IgD-negative memory B cell (primary cell): ENCODE measurements around the gene DENND1A. TPM values are rescaled to one million over a fixed set of nuclear protein-coding genes. Genes with fewer than 3 reads are reported as not detected.
A peak's percentile ranks its signal among the peaks of the same experiment; 100 is the strongest.

ENCODE experiments used
- H3K27ac Mint-ChIP-seq, 3 donors: one replicate each; pipeline ENCODE4 v1.8.0; 2020 to 2022; ENCODE audit warnings: mild to moderate bottlenecking in 3 of 3, mixed read lengths in 3 of 3, moderate library complexity in 1 of 3
- H3K27me3 Mint-ChIP-seq: one replicate; pipeline ENCODE4 v1.8.0; 2021; ENCODE audit warnings: mixed read lengths
- H3K36me3 Mint-ChIP-seq: one replicate; pipeline ENCODE4 v1.8.0; 2020; ENCODE audit warnings: mild to moderate bottlenecking, mixed read lengths
- H3K4me1 Mint-ChIP-seq, 3 donors: one replicate each; pipeline ENCODE4 v1.8.0; 2020 to 2022; ENCODE audit warnings: mixed read lengths in 3 of 3, mild to moderate bottlenecking in 1 of 3
- H3K4me3 Mint-ChIP-seq, 4 donors: one replicate each; pipeline ENCODE4 v1.8.0; 2020 to 2022; ENCODE audit warnings: mild to moderate bottlenecking in 4 of 4, mixed read lengths in 4 of 4, moderate library complexity in 3 of 4
- H3K9me3 Mint-ChIP-seq, 3 donors: one replicate each; pipeline ENCODE4 v1.8.0; 2020 to 2021; ENCODE audit warnings: mixed read lengths in 3 of 3, mild to moderate bottlenecking in 1 of 3
- polyA plus RNA-seq: library from polyadenylated mRNA; unstranded; fragments of 300-500 nt; fragmentation: Illumina TruSeq; gene quantifications from one replicate; pipeline ENCODE4 v1.2.3, GENCODE V29; 2021

DENND1A gene
- polyA plus RNA-seq, 1 donor from 2014 or later = 6.4 TPM

DNA sequence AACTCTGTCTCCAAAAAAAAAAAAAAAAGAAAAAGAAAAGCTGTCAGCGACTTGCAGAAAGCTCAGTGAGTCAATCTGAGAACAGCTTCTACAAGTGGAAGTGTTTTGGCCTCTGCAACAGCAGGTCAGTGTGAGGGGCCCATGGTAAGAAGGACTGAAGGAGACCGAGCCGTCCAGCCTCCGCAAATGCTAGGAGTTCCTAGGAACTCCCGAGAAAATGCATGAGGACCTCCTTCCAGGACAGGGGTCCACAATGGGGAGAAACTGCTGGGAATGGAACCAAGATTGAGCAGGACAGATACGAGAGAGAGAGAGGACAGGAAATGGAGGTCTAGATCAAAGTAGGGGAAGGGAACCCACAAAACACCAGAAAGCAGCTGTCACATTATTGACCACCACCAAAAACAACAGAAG lies 393.5 kb downstream of the DENND1A start:
- H3K9me3 Mint-ChIP-seq = peaks cover 0 to 7% (median 5%) of the 10 kb centered on the region in 3 donors
- H3K4me3 Mint-ChIP-seq = no peak overlapping the region
- no peaks in the 10 kb centered on the region for H3K27me3 Mint-ChIP-seq
- peaks cover 11% of the 10 kb centered on the region for H3K36me3 Mint-ChIP-seq
- peaks cover 2 to 5% (median 4%) of the 10 kb centered on the region in 3 donors for H3K4me1 Mint-ChIP-seq
- no peak overlapping the region for H3K27ac Mint-ChIP-seq

DNA sequence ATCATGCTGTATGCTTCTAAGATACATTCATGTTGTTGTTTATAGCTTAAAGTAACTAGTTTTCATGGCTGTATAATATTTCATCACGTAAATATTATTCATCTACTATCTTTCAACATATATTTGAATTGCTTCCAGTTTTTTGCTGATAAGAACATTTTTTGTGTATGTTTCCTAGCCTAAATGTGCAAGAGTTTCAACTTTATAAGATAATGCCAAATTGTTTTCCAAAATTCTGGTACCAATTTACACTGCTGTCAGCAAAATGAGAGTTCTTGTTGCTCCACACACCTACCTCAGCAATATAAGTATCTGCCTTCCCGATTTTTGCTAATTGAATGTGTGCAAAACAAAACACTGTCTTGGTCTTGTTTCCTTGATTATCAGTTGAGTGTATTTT lies 395.6 kb downstream of the DENND1A start:
- Mint-ChIP-seq H3K27me3 (no peaks in the 10 kb centered on the region), H3K36me3 (peaks cover 15% of the 10 kb centered on the region), H3K9me3 (peaks cover 4 to 16% (median 5%) of the 10 kb centered on the region in 3 donors), H3K27ac (peak overlapping the region in 1 of 3 donors; percentile 30), H3K4me3 (no peak overlapping the region), H3K4me1 (peaks cover 2 to 5% (median 4%) of the 10 kb centered on the region in 3 donors)

DNA sequence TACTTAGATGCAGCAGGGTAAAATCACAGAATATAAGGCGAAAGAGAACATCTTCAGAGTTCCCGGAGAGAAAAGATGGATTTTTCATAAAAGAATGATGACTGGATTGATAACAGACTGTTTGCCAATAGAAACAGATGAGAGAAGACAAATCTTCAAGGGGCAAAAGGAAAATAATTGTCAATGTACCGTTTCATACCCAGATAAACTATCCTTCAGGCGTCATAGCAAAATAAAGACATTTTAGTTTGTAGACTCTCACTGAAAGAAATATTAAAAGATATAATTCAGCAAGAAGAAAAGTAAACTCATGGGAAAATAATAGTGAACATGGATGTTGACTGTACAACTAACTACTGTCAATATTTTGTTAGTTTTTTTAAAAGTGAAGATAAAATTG lies 399.7 kb downstream of the DENND1A start:
- Mint-ChIP-seq H3K4me3 (no peak overlapping the region), H3K4me1 (no peaks in the 10 kb centered on the region), H3K36me3 (peaks cover 15% of the 10 kb centered on the region), H3K27ac (no peak overlapping the region), H3K9me3 (peaks cover 4 to 16% (median 5%) of the 10 kb centered on the region in 3 donors), H3K27me3 (no peaks in the 10 kb centered on the region)

DNA sequence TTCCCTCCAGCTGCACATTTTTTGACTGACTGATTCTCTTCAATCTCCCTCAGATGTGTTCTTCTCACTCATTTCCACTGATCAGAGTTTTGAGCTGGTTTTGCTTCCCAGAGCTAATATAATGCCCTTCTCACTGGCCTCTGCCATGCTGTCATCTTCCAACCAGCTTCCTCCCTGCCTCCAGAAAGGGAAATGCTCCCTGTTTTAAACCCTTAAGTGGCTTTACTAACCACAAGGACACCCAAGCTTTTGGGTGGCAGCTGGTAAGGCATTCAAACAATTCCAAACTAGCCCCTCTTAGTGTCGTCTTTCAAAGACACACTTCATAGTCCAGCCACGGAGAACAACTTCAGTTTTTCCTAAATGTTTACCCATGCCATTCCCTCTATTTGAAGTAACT lies 401.4 kb downstream of the DENND1A start:
- Mint-ChIP-seq H3K4me1 (no peaks in the 10 kb centered on the region), H3K4me3 (no peak overlapping the region), H3K36me3 (peaks cover 11% of the 10 kb centered on the region), H3K27ac (no peak overlapping the region), H3K27me3 (no peaks in the 10 kb centered on the region), H3K9me3 (peaks cover 0 to 9% (median 4%) of the 10 kb centered on the region in 3 donors)

DNA sequence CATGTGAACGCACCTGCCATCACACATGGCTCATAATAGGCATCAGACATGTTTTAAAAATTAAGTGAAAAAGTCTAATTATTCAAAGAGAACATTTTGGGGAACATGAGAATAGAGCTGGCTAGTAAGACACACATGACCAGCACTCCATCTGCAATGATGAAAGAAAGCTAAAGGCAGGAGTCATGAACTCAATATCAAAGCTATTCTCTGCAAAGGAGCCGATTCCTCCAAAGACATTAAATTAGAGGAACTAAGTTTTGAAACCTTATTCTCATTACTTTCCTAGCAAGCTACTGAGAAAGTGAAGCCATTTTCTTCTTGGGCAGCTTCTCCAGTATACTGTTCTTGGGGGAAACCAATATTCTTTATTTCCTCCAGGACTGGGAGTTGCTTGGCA lies 401.9 kb downstream of the DENND1A start:
- Mint-ChIP-seq H3K27ac (no peak overlapping the region), H3K4me1 (no peaks in the 10 kb centered on the region), H3K36me3 (peaks cover 9% of the 10 kb centered on the region), H3K4me3 (no peak overlapping the region), H3K9me3 (peaks cover 0 to 9% (median 4%) of the 10 kb centered on the region in 3 donors), H3K27me3 (no peaks in the 10 kb centered on the region)

DNA sequence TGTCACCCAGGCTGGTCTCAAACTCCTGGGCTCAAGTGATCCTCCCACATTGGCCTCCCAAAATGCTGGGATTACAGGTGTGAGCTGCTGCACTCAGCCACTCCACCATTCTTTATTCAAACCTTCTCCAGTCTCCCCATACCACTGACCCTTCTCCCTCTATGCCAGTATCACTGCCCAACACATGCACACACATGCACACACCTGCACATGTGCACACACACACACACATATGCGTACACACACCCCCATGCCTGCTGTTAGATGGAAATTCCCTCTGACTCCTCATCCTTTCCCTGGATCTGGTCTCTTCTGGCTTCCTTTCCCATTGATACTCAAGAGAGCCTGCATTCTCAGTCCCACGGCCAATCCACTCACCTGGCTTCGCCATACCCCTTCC lies 404.0 kb downstream of the DENND1A start:
- H3K36me3 Mint-ChIP-seq = peaks cover 9% of the 10 kb centered on the region
- no peak overlapping the region for H3K27ac Mint-ChIP-seq
- H3K27me3 Mint-ChIP-seq = no peaks in the 10 kb centered on the region
- no peaks in the 10 kb centered on the region for H3K4me1 Mint-ChIP-seq
- peaks cover 0 to 5% (median 4%) of the 10 kb centered on the region in 3 donors for H3K9me3 Mint-ChIP-seq
- H3K4me3 Mint-ChIP-seq = no peak overlapping the region

DNA sequence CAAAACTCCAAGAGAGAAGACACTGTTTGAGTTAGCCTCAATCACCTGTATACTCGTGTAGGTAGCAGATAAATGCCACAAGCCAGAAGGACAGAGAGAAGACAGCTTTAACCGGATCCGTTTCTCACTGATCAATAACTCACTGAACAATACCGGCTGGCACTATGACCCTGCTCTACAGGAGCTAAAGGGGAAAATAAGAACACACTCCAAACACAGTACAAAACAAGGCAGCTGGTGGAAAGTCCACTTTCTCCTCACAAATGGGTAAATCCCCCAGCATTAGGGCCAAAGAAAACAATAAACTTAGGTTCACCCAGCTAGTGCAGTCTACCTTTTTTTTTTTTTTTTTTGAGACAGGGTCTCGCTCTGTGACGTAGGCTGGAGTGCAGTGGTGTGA lies 404.5 kb downstream of the DENND1A start:
- Mint-ChIP-seq H3K27ac (no peak overlapping the region), H3K36me3 (peaks cover 9% of the 10 kb centered on the region), H3K27me3 (no peaks in the 10 kb centered on the region), H3K4me3 (no peak overlapping the region), H3K9me3 (peaks cover 0 to 5% (median 4%) of the 10 kb centered on the region in 3 donors), H3K4me1 (no peaks in the 10 kb centered on the region)

DNA sequence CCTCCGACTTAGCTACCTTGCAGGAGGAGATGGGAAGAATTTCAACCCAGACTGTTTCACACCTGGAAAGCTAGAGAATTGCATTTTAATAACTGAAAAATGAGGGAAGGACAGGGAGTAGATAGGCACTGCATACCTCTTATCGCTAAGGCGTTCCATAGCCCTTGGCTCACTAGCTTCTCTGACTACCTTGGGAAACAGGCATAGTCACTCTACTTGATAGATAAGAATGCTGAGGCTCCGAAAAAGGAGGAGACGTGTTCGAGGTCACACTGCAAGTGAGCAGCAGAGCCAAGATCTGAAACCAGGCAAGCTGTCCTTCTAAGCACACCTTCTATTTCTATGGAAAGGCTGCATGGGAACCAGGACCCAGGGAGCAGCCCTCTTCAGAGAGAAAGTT lies 405.1 kb downstream of the DENND1A start:
- Mint-ChIP-seq H3K9me3 (peaks cover 0 to under 1% (median under 1%) of the 10 kb centered on the region in 3 donors), H3K36me3 (peaks cover 3% of the 10 kb centered on the region), H3K27me3 (no peaks in the 10 kb centered on the region), H3K4me1 (no peaks in the 10 kb centered on the region), H3K4me3 (no peak overlapping the region), H3K27ac (no peak overlapping the region)

DNA sequence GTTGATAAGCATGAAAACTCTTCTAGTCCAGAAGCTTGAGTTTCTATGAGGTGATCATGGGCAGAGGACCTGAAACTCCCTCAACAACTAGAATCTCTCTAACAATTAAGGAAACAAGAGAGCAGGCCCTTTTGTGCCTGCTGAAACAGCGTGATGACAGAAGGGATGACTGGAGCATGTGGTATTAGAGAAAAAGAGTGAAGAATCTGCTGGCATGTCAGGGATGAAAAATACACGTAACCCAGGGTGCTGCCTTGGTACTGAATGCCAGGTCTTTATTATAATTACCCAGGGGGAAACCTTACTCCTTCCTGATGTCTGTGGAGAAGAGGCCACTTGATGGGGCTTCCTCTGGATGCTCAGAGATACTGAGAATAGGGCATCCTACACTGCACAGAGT lies 406.1 kb downstream of the DENND1A start:
- Mint-ChIP-seq H3K36me3 (peaks cover 2% of the 10 kb centered on the region), H3K27me3 (no peaks in the 10 kb centered on the region), H3K27ac (no peak overlapping the region), H3K4me1 (no peaks in the 10 kb centered on the region), H3K9me3 (no peaks in the 10 kb centered on the region), H3K4me3 (no peak overlapping the region)

DNA sequence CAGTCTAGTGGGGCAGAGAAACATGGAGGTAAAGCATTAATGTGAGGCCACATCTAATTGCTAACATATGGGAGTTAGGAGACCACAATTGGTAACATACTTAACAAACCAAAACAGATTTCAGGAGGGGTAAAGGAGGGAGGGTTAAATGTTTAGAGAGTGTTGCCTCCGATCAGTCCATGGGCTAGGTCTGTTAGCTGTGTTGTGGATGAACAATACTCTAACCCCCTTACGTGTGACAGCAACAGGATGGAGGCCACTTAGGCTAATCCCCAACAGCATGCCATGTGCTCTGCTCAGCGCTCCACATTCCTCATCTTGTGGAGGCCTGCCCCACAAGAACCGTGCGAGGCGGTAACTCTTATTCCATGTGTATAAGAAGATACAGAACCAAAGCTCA lies 406.9 kb downstream of the DENND1A start:
- Mint-ChIP-seq H3K36me3 (no peaks in the 10 kb centered on the region), H3K4me1 (no peaks in the 10 kb centered on the region), H3K27me3 (no peaks in the 10 kb centered on the region), H3K4me3 (no peak overlapping the region), H3K9me3 (no peaks in the 10 kb centered on the region), H3K27ac (peak overlapping the region in 1 of 3 donors; percentile 44)

DNA sequence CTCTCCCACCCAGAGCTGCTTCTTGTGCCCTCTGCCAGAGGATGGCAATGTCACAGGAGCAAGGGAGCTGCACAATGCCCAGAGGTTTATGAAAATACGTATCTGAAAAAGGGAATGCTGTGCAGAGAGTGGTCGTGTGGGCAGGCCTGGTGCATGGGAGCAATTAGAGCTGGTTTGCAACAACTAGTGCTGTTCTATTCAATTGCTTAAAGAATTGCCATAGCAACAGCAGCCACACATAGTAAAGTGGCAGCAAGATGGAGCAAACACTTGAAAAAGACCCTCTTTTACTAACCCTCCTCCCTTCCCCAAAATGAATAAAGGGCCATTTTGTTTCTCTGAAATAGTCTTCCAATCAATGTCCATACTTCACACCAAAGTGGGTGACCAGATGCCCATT lies 407.7 kb downstream of the DENND1A start:
- Mint-ChIP-seq H3K9me3 (no peaks in the 10 kb centered on the region), H3K36me3 (no peaks in the 10 kb centered on the region), H3K27me3 (no peaks in the 10 kb centered on the region), H3K4me1 (no peaks in the 10 kb centered on the region), H3K27ac (no peak overlapping the region), H3K4me3 (no peak overlapping the region)

DNA sequence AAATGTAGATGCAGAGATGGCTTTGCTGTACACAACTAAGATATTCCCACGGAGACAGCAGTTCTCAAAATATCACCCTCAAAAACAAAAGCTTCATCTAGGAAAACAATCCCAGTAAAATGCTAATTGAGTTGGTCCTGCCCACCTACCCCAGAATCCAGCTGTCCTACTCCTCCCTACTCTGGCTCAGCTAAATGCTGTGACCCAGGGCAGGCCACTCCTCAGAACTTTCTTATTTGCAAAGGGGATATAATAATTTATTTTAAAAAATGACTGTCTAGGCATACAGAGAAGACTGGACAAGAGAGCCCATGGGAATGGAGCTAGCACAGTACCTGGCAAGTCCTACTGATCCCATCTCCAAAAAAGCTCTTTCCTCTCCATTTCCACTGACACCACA lies 411.6 kb downstream of the DENND1A start:
- H3K4me1 Mint-ChIP-seq = no peaks in the 10 kb centered on the region
- no peak overlapping the region for H3K27ac Mint-ChIP-seq
- no peak overlapping the region for H3K4me3 Mint-ChIP-seq
- H3K9me3 Mint-ChIP-seq = no peaks in the 10 kb centered on the region
- peaks cover 7% of the 10 kb centered on the region for H3K36me3 Mint-ChIP-seq
- H3K27me3 Mint-ChIP-seq = no peaks in the 10 kb centered on the region

DNA sequence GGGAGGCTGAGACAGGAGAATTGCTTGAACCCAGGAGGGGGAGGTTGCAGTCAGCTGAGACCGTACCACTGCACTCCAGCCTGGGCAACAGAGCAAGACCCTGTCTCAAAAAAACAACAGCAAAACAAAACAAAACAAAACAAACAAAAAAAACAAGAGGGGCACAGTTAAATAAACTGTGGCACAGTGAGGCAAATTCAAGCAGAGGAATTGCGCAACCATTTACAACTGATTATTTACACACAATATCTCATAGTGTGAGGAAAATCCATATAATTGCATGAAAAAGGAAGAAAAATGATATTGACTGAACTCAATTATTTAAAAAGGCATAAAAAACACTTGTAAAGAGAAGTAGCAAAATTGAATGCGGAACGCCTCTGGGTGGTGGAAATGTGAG lies 412.4 kb downstream of the DENND1A start:
- Mint-ChIP-seq H3K9me3 (no peaks in the 10 kb centered on the region), H3K4me1 (no peaks in the 10 kb centered on the region), H3K27me3 (no peaks in the 10 kb centered on the region), H3K4me3 (no peak overlapping the region), H3K27ac (no peak overlapping the region), H3K36me3 (peaks cover 7% of the 10 kb centered on the region)

DNA sequence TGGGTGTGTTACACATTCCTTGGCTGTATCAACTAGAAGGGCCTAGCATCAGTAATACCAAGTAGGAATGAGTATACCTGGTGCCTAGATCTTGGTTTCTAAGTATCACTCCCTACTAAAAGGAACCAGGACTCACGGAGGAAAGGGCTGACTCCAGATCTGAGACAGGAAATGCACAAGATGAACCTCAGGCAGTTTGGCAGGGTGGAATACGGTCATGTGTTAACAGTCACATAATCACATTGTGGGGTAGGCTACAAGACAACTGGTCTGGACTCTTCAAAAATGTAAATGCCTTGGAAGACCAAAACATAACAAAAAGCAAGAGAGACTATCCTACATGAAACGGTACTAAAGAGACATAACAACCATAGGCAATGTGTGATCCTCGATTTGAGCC lies 415.2 kb downstream of the DENND1A start:
- Mint-ChIP-seq H3K9me3 (no peaks in the 10 kb centered on the region), H3K27ac (no peak overlapping the region), H3K4me1 (no peaks in the 10 kb centered on the region), H3K36me3 (peaks cover 8% of the 10 kb centered on the region), H3K4me3 (no peak overlapping the region), H3K27me3 (no peaks in the 10 kb centered on the region)

DNA sequence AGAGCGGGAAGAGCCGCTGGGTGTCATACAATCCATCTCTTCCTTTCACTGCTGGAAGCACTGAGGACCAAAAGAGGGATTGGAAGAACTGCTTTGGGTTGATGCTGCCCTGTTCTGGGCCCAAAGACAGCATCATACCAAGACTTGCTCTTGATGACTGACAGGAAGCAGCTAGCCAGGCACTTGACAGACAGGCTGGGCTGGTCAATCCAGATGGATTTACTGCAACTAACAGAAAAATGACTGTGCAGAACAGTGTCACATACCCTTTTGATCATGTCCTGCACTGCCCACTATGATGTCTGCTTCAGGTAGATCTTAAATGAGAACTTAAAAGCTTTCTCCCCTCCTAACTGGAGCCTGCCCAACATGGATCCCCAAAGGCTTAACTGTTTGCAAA lies 416.4 kb downstream of the DENND1A start:
- Mint-ChIP-seq H3K9me3 (no peaks in the 10 kb centered on the region), H3K4me3 (no peak overlapping the region), H3K4me1 (no peaks in the 10 kb centered on the region), H3K27me3 (no peaks in the 10 kb centered on the region), H3K36me3 (peaks cover 13% of the 10 kb centered on the region), H3K27ac (no peak overlapping the region)

DNA sequence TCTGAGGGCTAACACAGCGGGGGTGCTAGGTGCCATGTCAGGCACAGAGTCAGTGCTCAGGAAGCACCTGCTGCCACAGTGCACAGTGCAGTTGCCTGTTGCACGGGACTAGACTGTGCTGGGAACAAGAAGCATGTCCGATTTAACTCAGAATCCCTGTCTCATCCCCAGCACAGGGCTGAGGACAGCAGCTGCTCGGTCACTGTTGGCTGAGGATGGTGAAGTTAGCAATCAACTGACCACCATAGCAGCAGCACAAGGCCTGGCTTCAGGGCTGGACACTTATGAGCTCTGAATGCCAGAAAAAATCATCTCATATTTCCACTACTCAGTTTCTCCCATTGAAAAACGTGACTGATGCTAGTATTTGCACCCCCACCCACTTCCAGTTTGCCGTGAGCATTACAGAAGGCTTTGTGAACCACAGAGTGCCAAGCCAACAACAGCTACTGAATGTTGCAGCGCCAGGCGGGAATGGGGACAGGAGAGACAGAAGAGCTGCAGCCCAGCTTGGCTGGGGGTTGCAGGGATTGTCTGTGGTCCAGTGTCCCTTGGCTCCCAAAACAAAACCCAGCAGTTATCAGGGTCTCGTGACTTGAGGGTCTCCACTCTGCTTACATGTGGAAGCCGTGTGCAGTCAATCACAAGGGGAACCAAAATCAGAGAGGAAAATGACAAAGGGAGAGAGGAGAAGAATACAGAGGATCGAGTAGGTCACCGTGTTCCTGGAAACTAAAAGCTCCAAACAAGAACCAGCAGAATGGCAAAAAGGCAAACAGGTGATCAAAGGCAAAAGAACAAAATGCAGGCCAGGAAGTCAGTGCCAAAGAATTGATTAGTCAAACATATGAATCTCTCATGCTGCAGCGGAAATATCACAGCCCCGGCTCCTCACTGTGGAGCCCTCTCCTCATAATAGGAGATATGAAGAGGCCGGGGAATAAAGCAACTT lies 418.3 kb downstream of the DENND1A start:
- Mint-ChIP-seq H3K36me3 (peaks cover 13% of the 10 kb centered on the region), H3K27ac (no peak overlapping the region), H3K27me3 (no peaks in the 10 kb centered on the region), H3K9me3 (no peaks in the 10 kb centered on the region), H3K4me1 (no peaks in the 10 kb centered on the region), H3K4me3 (no peak overlapping the region)
